Measurements from ENCODE around the gene VWC2L. TPM values are rescaled to one million over a fixed set of nuclear protein-coding genes. Genes with fewer than 3 reads are reported as not detected.

VWC2L gene
- total RNA-seq, 6 donors from 2014 or later: 0.30 TPM; not detected in 5

- WGBS, 2 donors: 92 to 95% methylated on average over 3 of the region's 3 CpGs
- Histone ChIP-seq H3K4me1 (no peaks in the 10 kb centered on the region), H3K4me3 (no peak overlapping the region), H3K27me3 (no peaks in the 10 kb centered on the region), H3K27ac (no peak overlapping the region), H3K9me3 (no peaks in the 10 kb centered on the region), H3K36me3 (no peaks in the 10 kb centered on the region)
- DNase-seq (no peak), ATAC-seq (ENCODE audit: low FRiP score in 2 of 2) (no peak)
- no peak for TF ChIP-seq POLR2A (IDR thresholded peaks at IDR 0.05)
- TF ChIP-seq EP300 (IDR thresholded peaks at IDR 0.05): no peak
- no peak for TF ChIP-seq POLR2AphosphoS5 (IDR thresholded peaks at IDR 0.05)
- TF ChIP-seq, protein P1, sequence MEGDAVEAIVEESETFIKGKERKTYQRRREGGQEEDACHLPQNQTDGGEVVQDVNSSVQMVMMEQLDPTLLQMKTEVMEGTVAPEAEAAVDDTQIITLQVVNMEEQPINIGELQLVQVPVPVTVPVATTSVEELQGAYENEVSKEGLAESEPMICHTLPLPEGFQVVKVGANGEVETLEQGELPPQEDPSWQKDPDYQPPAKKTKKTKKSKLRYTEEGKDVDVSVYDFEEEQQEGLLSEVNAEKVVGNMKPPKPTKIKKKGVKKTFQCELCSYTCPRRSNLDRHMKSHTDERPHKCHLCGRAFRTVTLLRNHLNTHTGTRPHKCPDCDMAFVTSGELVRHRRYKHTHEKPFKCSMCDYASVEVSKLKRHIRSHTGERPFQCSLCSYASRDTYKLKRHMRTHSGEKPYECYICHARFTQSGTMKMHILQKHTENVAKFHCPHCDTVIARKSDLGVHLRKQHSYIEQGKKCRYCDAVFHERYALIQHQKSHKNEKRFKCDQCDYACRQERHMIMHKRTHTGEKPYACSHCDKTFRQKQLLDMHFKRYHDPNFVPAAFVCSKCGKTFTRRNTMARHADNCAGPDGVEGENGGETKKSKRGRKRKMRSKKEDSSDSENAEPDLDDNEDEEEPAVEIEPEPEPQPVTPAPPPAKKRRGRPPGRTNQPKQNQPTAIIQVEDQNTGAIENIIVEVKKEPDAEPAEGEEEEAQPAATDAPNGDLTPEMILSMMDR (IDR thresholded peaks at IDR 0.05): no peak
These were observed 163.4 kb downstream of the VWC2L start for GRCh38 chr2:214574084-214574781.

DNA sequence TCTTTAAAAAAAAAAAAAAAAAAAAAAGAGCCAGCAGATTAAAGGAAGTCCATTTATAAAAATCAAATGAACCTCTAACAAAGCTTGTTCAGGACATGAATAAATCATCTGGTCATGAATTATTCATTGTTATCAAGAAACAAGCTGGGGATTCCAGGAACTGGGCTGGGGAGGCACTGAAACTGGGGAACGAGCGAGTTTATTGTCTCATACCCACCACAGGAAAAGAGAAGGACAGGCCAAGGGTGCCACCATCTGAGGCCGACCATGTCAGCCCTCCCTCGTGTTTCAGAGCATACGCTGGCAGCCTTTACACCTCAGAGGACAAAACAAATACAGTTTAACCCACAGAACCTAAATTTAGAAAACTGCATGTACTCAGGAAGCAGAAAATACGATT, 164.2 kb downstream of the VWC2L start:
- Histone ChIP-seq H3K36me3 (no peaks in the 10 kb centered on the region), H3K27ac (no peak overlapping the region), H3K27me3 (no peaks in the 10 kb centered on the region), H3K4me1 (no peaks in the 10 kb centered on the region), H3K9me3 (no peaks in the 10 kb centered on the region), H3K4me3 (no peak overlapping the region)
- WGBS, 2 donors: 44 to 49% methylated on average over 6 of the region's 6 CpGs
- no peak for ATAC-seq (ENCODE audit: low FRiP score in 2 of 2)
- no peak for DNase-seq
- TF ChIP-seq POLR2A (IDR thresholded peaks at IDR 0.05): no peak
- TF ChIP-seq EP300 (IDR thresholded peaks at IDR 0.05): no peak
- TF ChIP-seq, protein P1 (IDR thresholded peaks at IDR 0.05): no peak
- no peak for TF ChIP-seq POLR2AphosphoS5 (IDR thresholded peaks at IDR 0.05)

GRCh38 chr2:214575465-214575864, 164.6 kb downstream of the VWC2L start:
- WGBS, 2 donors: 62 to 70% methylated on average over 7 of the region's 7 CpGs
- H3K9me3 ChIP-seq: no peaks in the 10 kb centered on the region
- H3K27me3 ChIP-seq: no peaks in the 10 kb centered on the region
- H3K36me3 ChIP-seq: no peaks in the 10 kb centered on the region
- H3K4me1 ChIP-seq: no peaks in the 10 kb centered on the region
- no peak overlapping the region for H3K27ac ChIP-seq
- ATAC-seq (ENCODE audit: low FRiP score in 2 of 2) (no peak), DNase-seq (no peak)
- H3K4me3 ChIP-seq: no peak overlapping the region
- TF ChIP-seq, protein P1 (IDR thresholded peaks at IDR 0.05): no peak
- no peak for TF ChIP-seq EP300 (IDR thresholded peaks at IDR 0.05)
- TF ChIP-seq POLR2A (IDR thresholded peaks at IDR 0.05): no peak

DNA sequence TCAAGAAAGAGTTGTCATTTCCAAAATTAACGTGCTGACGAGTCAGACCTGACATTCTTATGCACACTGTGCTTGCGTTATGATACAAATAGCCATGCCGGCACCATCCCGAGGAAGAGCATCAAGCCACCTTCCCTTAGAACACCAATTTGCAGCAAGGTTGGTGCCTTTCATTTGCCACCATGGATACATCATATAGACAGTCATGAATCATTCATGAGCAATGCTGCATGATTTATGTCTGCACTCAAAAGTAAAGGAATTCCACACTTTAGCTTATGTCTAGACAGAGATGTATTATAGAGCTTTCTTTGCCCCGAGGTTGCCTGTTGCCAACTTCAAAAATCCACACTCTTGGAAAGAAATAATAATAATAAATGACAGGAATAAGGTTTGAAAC, 166.9 kb downstream of the VWC2L start:
- H3K4me3 ChIP-seq: no peak overlapping the region
- ATAC-seq (ENCODE audit: low FRiP score in 2 of 2) (no peak), DNase-seq (no peak)
- H3K9me3 ChIP-seq: no peaks in the 10 kb centered on the region
- WGBS, 2 donors: 85 to 86% methylated on average over 6 of the region's 6 CpGs
- H3K27me3 ChIP-seq: no peaks in the 10 kb centered on the region
- H3K36me3 ChIP-seq: no peaks in the 10 kb centered on the region
- H3K4me1 ChIP-seq: no peaks in the 10 kb centered on the region
- H3K27ac ChIP-seq: no peak overlapping the region
- TF ChIP-seq EP300 (IDR thresholded peaks at IDR 0.05) (no peak), POLR2AphosphoS5 (IDR thresholded peaks at IDR 0.05) (no peak), POLR2A (IDR thresholded peaks at IDR 0.05) (no peak)
- TF ChIP-seq, protein P1 (IDR thresholded peaks at IDR 0.05): no peak

DNA sequence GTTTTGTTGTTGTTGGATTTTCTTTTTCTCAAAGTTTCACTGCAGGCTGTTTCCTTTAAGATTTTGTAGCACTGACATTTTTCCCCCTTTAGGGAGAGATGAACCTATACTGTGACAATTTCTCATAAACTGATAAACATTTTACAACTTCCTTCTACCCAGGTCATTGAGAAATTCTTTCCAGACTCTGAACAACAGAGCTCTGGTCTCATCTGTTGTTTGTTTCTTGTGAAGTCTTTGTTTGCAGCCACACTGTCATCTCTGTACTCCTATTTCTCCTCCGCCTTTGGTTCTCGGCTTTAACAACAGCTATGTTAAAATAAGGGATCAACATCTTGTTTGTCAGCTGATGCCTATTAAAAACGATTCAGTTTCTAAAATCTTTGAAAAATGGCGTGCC, 167.6 kb downstream of the VWC2L start:
- Histone ChIP-seq H3K27ac (no peak overlapping the region), H3K36me3 (no peaks in the 10 kb centered on the region), H3K27me3 (no peaks in the 10 kb centered on the region), H3K4me1 (no peaks in the 10 kb centered on the region), H3K9me3 (no peaks in the 10 kb centered on the region), H3K4me3 (no peak overlapping the region)
- TF ChIP-seq POLR2AphosphoS5 (IDR thresholded peaks at IDR 0.05) (no peak), EP300 (IDR thresholded peaks at IDR 0.05) (no peak), POLR2A (IDR thresholded peaks at IDR 0.05) (no peak)
- TF ChIP-seq, protein P1 (IDR thresholded peaks at IDR 0.05): no peak
- DNase-seq (no peak), ATAC-seq (ENCODE audit: low FRiP score in 2 of 2) (no peak)
- WGBS, 2 donors: 75 to 88% methylated on average over 4 of the region's 4 CpGs
